K562 (cell line): ENCODE measurements around the gene SNPH. TPM values are rescaled to one million over a fixed set of nuclear protein-coding genes. Genes with fewer than 3 reads are reported as not detected.

Experiments used
- BCOR ChIP-seq: fragments of 450-650 bp; IDR thresholded peaks from 2 replicates; pipeline ENCODE4 v1.6.1; 2016
- CTCF ChIP-seq, 3 experiments: IDR thresholded peaks in 2 of 3; conservative IDR thresholded peaks in 1 of 3; 2 replicates each; pipeline ENCODE4 v1.5.1; 2011 to 2012; ENCODE audit warnings: low read length in 3 of 3, mild to moderate bottlenecking in 3 of 3, control low read depth in 2 of 3, improper control_type of control experiment in 1 of 3, inconsistent platforms in 1 of 3, low read depth in 1 of 3, mixed read lengths in 1 of 3, moderate library complexity in 1 of 3; ENCODE audit not compliant: insufficient read depth in 2 of 3
- CXXC5 ChIP-seq: fragments of 250-450 bp; sonication (Bioruptor Pico); IDR thresholded peaks from 2 replicates; pipeline ENCODE4 v1.8.0; 2022; ENCODE audit warnings: inconsistent platforms, mild to moderate bottlenecking, moderate library complexity
- HMGXB4 ChIP-seq: sonication (generic); formaldehyde crosslinking; IDR thresholded peaks from 2 replicates; pipeline ENCODE4 v1.8.1; 2023; ENCODE audit warnings: mild to moderate bottlenecking, missing genetic modification reagents
- ILK ChIP-seq: fragments of 450-650 bp; IDR thresholded peaks from 2 replicates; pipeline ENCODE4 v1.6.1; 2016; ENCODE audit warnings: missing genetic modification characterization, low read depth, mild to moderate bottlenecking, missing compliant biosample characterization, moderate library complexity, borderline replicate concordance
- MEF2A ChIP-seq: IDR thresholded peaks from 2 replicates; pipeline ENCODE4 v1.6.1; 2011; ENCODE audit warnings: low read depth, mild to moderate bottlenecking, low read length, moderate library complexity; ENCODE audit not compliant: control insufficient read depth
- NCOA2 ChIP-seq, 2 experiments: fragments of 450-650 bp; IDR thresholded peaks; 2 replicates each; pipeline ENCODE4 v1.6.1; 2018; ENCODE audit warnings: mild to moderate bottlenecking in 2 of 2, moderate library complexity in 1 of 2; ENCODE audit not compliant: partially characterized antibody in 2 of 2
- NR1H2 ChIP-seq: sonication (generic); formaldehyde crosslinking; IDR thresholded peaks from 2 replicates; pipeline ENCODE4 v1.4.0; 2020; ENCODE audit warnings: mild to moderate bottlenecking, missing genetic modification reagents
- POLR2G ChIP-seq: fragments of 200-400 bp; formaldehyde crosslinking; IDR thresholded peaks from 2 replicates; pipeline ENCODE4 v1.6.1; 2017; ENCODE audit warnings: low read depth, mild to moderate bottlenecking, antibody characterized with exemption, low read length, moderate library complexity
- RBM39 ChIP-seq: fragments of 200-400 bp; formaldehyde crosslinking; optimal IDR thresholded peaks from 2 replicates; pipeline ENCODE3; 2018; ENCODE audit warnings: low read depth, low read length
- SAFB ChIP-seq: fragments of 200-400 bp; formaldehyde crosslinking; IDR thresholded peaks from 2 replicates; pipeline ENCODE4 v1.6.1; 2017; ENCODE audit warnings: low read depth, low read length, borderline replicate concordance
- ZBTB7A ChIP-seq: IDR thresholded peaks from 2 replicates; pipeline ENCODE4 v1.6.1; 2011; ENCODE audit warnings: low read depth, mild to moderate bottlenecking, low read length, moderate library complexity, borderline replicate concordance; ENCODE audit not compliant: control insufficient read depth
- ZNF75A ChIP-seq: fragments of 450-650 bp; formaldehyde crosslinking; IDR thresholded peaks from 2 replicates; pipeline ENCODE4 v1.4.0; 2020; ENCODE audit warnings: mild to moderate bottlenecking
- polyA plus RNA-seq, 8 experiments: library from polyadenylated mRNA; depleted of rRNA in 4 of 8; stranded (reverse) in 5 of 8; unstranded in 3 of 8; fragments of >200 nt; fragmentation: Nextera tagmentation in 2 of 8; fragmentation: Illumina TruSeq in 1 of 8; extraction: Ambion mirVana in 2 of 8; extraction: Trizol in 1 of 8; gene quantifications; 2 replicates each; pipeline versions ENCODE4 v1.2.1 to v1.2.3, GENCODE V29; 2011 to 2014; ENCODE audit warnings: inconsistent platforms in 1 of 8, missing spikeins in 1 of 8
- total RNA-seq, 7 experiments: library from RNA; depleted of rRNA in 6 of 7; stranded (reverse); fragments of >200 nt in 6 of 7; fragmentation: Illumina TruSeq in 2 of 7; extraction: Trizol in 2 of 7; gene quantifications; 2 replicates each; pipeline versions ENCODE4 v1.2.1 to v1.2.3, GENCODE V29; 2011 to 2021; ENCODE audit warnings: low replicate concordance in 1 of 7
- TF ChIP-seq, protein P1 (sequence below), 2 experiments: fragments of 450-650 bp; IDR thresholded peaks; 2 replicates each; pipeline ENCODE4 v1.6.1; 2016; ENCODE audit warnings: mild to moderate bottlenecking in 2 of 2, borderline replicate concordance in 1 of 2, low read depth in 1 of 2, moderate library complexity in 1 of 2

SNPH gene
- total and polyA plus RNA-seq, 9 of the 15 experiments (the other 6 are each of a cell fraction or from before 2014, with no cell fraction given) = 0.03 to 4.2 (median 1.4) TPM

DNA sequence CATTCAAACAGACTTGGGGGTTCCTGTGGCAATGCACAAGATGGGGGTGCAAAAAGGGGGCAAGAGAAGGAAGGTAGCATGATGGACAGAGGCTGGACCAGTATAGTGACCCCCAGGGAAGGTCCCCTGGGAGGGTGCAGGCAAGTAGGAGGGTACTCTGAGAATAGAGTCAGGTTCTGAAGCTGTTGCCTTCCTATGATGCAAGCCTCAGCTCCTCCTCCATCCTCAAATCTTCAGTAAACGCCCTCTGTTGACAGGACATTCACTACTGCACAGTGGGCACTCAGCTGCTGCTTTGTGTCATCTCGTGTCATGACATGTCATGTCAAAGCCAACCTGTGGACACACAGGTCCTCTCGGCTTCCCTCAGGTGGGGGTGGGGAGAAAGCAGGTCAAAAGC is 68.7 kb downstream of the SNPH start (continued):
- TF ChIP-seq, protein P1, sequence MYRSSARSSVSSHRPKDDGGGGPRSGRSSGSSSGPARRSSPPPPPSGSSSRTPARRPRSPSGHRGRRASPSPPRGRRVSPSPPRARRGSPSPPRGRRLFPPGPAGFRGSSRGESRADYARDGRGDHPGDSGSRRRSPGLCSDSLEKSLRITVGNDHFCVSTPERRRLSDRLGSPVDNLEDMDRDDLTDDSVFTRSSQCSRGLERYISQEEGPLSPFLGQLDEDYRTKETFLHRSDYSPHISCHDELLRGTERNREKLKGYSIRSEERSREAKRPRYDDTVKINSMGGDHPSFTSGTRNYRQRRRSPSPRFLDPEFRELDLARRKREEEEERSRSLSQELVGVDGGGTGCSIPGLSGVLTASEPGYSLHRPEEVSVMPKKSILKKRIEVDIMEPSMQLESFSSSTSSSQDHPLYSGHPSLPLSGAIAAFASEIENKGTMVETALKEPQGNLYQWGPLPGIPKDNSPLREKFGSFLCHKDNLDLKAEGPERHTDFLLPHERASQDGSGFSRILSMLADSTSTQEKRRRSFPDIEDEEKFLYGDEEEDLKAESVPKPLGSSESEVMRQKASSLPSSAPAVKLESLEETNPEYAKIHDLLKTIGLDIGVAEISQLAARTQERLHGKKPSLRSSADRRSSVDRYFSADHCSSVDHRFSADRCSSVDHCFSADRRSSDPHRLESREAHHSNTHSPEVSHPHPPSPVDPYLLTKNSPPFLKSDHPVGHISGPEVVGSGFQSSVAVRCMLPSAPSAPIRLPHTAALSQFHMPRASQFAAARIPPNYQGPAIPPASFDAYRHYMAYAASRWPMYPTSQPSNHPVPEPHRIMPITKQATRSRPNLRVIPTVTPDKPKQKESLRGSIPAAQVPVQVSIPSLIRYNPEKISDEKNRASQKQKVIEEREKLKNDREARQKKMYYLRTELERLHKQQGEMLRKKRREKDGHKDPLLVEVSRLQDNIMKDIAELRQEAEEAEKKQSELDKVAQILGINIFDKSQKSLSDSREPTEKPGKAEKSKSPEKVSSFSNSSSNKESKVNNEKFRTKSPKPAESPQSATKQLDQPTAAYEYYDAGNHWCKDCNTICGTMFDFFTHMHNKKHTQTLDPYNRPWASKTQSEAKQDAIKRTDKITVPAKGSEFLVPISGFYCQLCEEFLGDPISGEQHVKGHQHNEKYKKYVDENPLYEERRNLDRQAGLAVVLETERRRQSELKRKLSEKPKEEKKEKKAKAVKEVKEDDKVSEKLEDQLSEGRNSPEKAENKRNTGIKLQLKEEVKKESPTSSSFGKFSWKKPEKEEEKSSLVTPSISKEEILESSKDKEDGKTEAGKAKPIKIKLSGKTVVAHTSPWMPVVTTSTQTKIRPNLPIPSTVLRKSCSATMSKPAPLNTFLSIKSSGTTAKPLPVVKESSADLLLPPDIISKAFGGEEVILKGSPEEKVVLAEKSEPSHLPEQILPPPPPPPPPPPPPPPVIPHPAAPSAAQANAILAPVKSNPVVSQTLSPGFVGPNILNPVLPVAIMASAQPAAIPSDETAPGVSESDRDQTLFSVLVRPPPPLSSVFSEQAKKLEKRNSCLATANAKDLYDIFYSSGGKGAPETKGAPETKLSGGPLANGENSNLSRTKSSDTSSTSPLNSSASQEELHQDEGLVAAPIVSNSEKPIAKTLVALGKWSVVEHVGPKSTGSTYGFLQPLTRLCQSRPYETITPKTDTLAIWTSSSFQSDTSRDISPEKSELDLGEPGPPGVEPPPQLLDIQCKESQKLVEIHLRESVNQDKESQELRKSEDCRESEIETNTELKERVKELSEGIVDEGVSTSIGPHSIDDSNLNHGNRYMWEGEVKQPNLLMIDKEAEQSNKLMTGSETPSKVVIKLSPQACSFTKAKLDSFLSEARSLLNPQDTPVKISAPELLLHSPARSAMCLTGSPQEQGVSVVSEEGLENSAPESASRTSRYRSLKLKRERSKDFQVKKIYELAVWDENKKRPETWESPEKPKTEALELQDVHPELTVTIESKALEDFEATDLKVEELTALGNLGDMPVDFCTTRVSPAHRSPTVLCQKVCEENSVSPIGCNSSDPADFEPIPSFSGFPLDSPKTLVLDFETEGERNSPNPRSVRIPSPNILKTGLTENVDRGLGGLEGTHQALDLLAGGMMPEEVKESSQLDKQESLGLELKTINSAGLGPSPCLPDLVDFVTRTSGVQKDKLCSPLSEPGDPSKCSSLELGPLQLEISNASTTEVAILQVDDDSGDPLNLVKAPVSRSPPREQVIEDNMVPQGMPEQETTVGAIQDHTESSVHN (IDR thresholded peaks at IDR 0.05; ENCODE audit: borderline replicate concordance in 1 of 2, low read depth in 1 of 2) = no peak
- TF ChIP-seq BCOR (no peak), POLR2G (no peak), MEF2A (no peak), NCOA2 (IDR thresholded peaks at IDR 0.05; ENCODE audit: partially characterized antibody in 2 of 2) (no peak), ILK (tag) (no peak), CXXC5 (CRISPR knock-in tag) (no peak), CTCF (IDR thresholded peaks at IDR 0.05 in 2 of 3, conservative IDR thresholded peaks at IDR 0.05 in 1 of 3; ENCODE audit: insufficient read depth in 2 of 3, low read depth in 1 of 3, low read length in 3 of 3) (peak; percentile 3 to 39 (median 36); a peak in 2 of 6 replicates), RBM39 (no peak), NR1H2 (no peak), ZNF75A (CRISPR knock-in tag) (no peak), HMGXB4 (CRISPR knock-in tag) (no peak), ZBTB7A (no peak), SAFB (no peak)
